CD4-positive, alpha-beta T cell (primary cell): ENCODE results near the gene REEP1. TPM values are rescaled to one million over a fixed set of nuclear protein-coding genes. Genes with fewer than 3 reads are reported as not detected.

Experiments
- ATAC-seq: fragments of 200-7000 bp; cut with Tn5 transposase; one replicate; pipeline ENCODE4 v1.10.0; 2022; ENCODE audit warnings: mild to moderate bottlenecking; ENCODE audit not compliant: poor library complexity
- CTCF ChIA-PET: fragments of 350-600 bp; sonication (Branson Sonifier 250); formaldehyde crosslinking; loops from one replicate; lab custom pipeline; 2021; ENCODE audit warnings: antibody characterized with exemption, inconsistent platforms; lab: Charles Lee
- POLR2A ChIA-PET: fragments of 350-600 bp; sonication (Branson Sonifier 250); formaldehyde crosslinking; loops from one replicate; lab custom pipeline; 2021; ENCODE audit warnings: antibody characterized with exemption, inconsistent platforms; lab: Charles Lee
- DNase-seq, 14 experiments: peaks; one replicate each; pipeline ENCODE4 v3.0.0-alpha.2; 2013 to 2020; ENCODE audit warnings: mixed read lengths in 2 of 14
- H3K27ac ChIP-seq, 2 donors: one replicate each; pipeline versions ENCODE4 v1.5.1 to v1.7.0; 2013; ENCODE audit warnings: low read length in 2 of 2, low read depth in 1 of 2, mild to moderate bottlenecking in 1 of 2
- H3K27me3 ChIP-seq, 2 experiments: 1 replicate in 1 of 2; 2 replicates in 1 of 2; pipeline versions ENCODE4 v1.6.1 to v1.7.0; 2013; ENCODE audit warnings: low read length in 2 of 2, control low read depth in 1 of 2, mild to moderate bottlenecking in 1 of 2, moderate library complexity in 1 of 2; ENCODE audit not compliant: insufficient read depth in 2 of 2, control insufficient read depth in 1 of 2
- H3K36me3 ChIP-seq: one replicate; pipeline ENCODE4 v1.6.1; 2013; ENCODE audit warnings: low read length, control low read depth; ENCODE audit not compliant: insufficient read depth
- H3K4me1 ChIP-seq: one replicate; pipeline ENCODE4 v1.6.1; 2013; ENCODE audit warnings: low read length, control low read depth; ENCODE audit not compliant: insufficient read depth
- H3K4me3 ChIP-seq: one replicate; pipeline ENCODE4 v1.5.1; 2013; ENCODE audit warnings: mild to moderate bottlenecking, low read length, moderate library complexity
- H3K9me3 ChIP-seq, 2 experiments: 1 replicate in 1 of 2; 2 replicates in 1 of 2; pipeline versions ENCODE4 v1.6.1 to v1.7.0; 2013; ENCODE audit warnings: low read length in 2 of 2, mild to moderate bottlenecking in 2 of 2, control low read depth in 1 of 2, moderate library complexity in 1 of 2; ENCODE audit not compliant: control insufficient read depth in 1 of 2, insufficient read depth in 1 of 2
- H3K27ac Mint-ChIP-seq: one replicate; pipeline ENCODE4 v1.8.0; 2020; ENCODE audit warnings: mixed read lengths
- H3K27me3 Mint-ChIP-seq: one replicate; pipeline ENCODE4 v1.8.0; 2021; ENCODE audit warnings: mixed read lengths
- H3K36me3 Mint-ChIP-seq: one replicate; pipeline ENCODE4 v1.8.0; 2021; ENCODE audit warnings: low read depth, mixed read lengths
- H3K4me1 Mint-ChIP-seq: one replicate; pipeline ENCODE4 v1.8.0; 2021; ENCODE audit warnings: low read depth, mixed read lengths
- H3K4me3 Mint-ChIP-seq: one replicate; pipeline ENCODE4 v1.8.0; 2020; ENCODE audit warnings: mild to moderate bottlenecking, mixed read lengths
- H3K9me3 Mint-ChIP-seq: one replicate; pipeline ENCODE4 v1.8.0; 2020; ENCODE audit warnings: mixed read lengths
- intact Hi-C, 2 experiments: fragments of 100-400 bp; cut with DNase I in 1 of 2; cut with micrococcal nuclease in 1 of 2; formaldehyde crosslinking; loops; one replicate each; pipeline versions ENCODE4 v1.15.1 to v1.9.0; 2023 to 2025; cut with DNase I, micrococcal nuclease
- total RNA-seq, 174 experiments: library from RNA in 2 of 174; stranded (reverse) in 2 of 174; gene quantifications; one replicate each; pipeline ENCODE4 v1.2.3 and lab custom pipeline; 2021 to 2026
- TF ChIP-seq, protein P1 (sequence below): fragments of 200-600 bp; IDR thresholded peaks from one replicate; pipeline ENCODE4 v1.8.0; 2022; ENCODE audit warnings: antibody characterized with exemption, mild to moderate bottlenecking

Gene REEP1
- total RNA-seq, 2 experiments from 2014 or later: not detected

DNA sequence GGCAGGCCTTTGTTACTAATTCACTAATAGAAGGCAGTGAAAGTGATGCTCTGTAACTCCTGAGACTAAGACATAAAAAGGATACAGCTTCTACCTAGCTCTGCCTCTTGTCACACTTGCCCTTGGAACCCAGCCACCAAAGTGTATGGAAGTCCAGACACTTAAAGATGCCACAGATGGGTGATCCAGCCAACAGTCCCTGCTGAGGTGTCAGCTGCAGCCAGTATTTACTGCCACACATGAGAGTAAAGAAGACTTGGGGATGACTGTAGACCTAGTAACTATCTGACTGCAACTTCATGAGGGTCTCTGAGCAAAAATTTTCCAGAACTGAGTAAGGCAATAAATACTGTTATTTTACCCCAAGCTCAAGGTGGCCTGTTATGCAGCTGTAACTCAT, 151.0 kb downstream of the REEP1 start:
- H3K4me1 Mint-ChIP-seq: peaks cover 80% of the 10 kb centered on the region
- POLR2A ChIA-PET: interaction anchor here (1.2 to 3.7 kb wide), 5 partner anchors 8 to 255 kb away, joined by 5 to 36 read pairs (median 21); partner anchors contain the start of genes IMMT, KDM3A, MRPL35 and POLR1A
- peak overlapping the region; percentile 95 for H3K27ac Mint-ChIP-seq
- Histone ChIP-seq H3K9me3 (no peaks in the 10 kb centered on the region), H3K4me3 (no peak overlapping the region), H3K27me3 (no peaks in the 10 kb centered on the region), H3K36me3 (peaks cover 17% of the 10 kb centered on the region), H3K27ac (peak overlapping the region; percentile 42 to 65), H3K4me1 (peaks cover 67% of the 10 kb centered on the region)
- peak in 1 of 14 experiments; percentile 25 for DNase-seq
- H3K36me3 Mint-ChIP-seq: peaks cover 41% of the 10 kb centered on the region
- TF ChIP-seq, protein P1, sequence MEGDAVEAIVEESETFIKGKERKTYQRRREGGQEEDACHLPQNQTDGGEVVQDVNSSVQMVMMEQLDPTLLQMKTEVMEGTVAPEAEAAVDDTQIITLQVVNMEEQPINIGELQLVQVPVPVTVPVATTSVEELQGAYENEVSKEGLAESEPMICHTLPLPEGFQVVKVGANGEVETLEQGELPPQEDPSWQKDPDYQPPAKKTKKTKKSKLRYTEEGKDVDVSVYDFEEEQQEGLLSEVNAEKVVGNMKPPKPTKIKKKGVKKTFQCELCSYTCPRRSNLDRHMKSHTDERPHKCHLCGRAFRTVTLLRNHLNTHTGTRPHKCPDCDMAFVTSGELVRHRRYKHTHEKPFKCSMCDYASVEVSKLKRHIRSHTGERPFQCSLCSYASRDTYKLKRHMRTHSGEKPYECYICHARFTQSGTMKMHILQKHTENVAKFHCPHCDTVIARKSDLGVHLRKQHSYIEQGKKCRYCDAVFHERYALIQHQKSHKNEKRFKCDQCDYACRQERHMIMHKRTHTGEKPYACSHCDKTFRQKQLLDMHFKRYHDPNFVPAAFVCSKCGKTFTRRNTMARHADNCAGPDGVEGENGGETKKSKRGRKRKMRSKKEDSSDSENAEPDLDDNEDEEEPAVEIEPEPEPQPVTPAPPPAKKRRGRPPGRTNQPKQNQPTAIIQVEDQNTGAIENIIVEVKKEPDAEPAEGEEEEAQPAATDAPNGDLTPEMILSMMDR: no peak
- no peak for ATAC-seq
- peak overlapping the region; percentile 75 for H3K4me3 Mint-ChIP-seq
- H3K9me3 Mint-ChIP-seq: no peaks in the 10 kb centered on the region
- no peaks in the 10 kb centered on the region for H3K27me3 Mint-ChIP-seq
- CTCF ChIA-PET: interaction anchor here (1.3 to 2.4 kb wide), 2 partner anchors 8 to 16 kb away, joined by 3 to 14 read pairs; partner anchors contain the start of gene IMMT
- intact Hi-C loops: no loop called here

DNA sequence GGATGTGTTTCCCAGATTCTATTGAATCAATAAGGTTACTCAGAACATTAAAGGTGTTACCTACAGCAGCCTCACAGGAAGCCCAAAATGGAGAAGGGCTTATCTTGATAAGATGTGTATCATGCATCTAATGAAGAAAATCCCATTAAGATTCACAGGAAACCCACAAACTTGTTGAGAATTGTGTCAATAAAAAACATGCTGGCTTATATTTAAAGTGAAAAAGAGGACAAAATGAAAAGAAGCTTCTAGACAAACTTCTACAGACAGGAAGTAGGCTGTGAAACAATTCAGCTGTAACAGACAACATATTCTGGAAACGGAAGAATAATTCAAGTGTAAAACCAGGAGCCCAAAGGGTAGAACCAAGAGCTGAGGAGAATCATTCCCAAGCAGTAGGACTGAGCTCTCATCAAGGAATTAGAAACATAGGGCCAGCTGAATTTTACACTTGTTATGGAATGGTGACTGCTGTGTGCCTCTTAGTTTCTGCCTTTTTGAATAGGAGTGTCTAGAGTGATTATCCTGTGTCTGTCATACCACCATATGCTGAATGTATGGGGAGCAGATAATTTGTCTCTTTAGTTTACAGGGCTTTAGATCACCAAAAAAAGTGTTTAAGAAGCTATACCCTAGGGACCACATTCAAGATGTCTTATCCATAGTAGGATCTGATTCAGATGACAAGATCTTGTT, 151.8 kb downstream of the REEP1 start:
- Histone ChIP-seq H3K4me1 (peaks cover 60% of the 10 kb centered on the region), H3K27me3 (no peaks in the 10 kb centered on the region), H3K27ac (peak overlapping the region; percentile 42 to 65), H3K36me3 (peaks cover 23% of the 10 kb centered on the region), H3K9me3 (no peaks in the 10 kb centered on the region), H3K4me3 (peak overlapping the region; percentile 15)
- intact Hi-C loops: no loop called here
- H3K4me1 Mint-ChIP-seq: peaks cover 73% of the 10 kb centered on the region
- TF ChIP-seq, protein P1: no peak
- CTCF ChIA-PET: interaction anchor here (1.3 to 2.4 kb wide), 2 partner anchors 9 to 16 kb away, joined by 3 to 14 read pairs; partner anchors contain the start of gene IMMT
- peak in 4 of 14 experiments; percentile 23 to 75 (median 68) for DNase-seq
- peaks cover 38% of the 10 kb centered on the region for H3K36me3 Mint-ChIP-seq
- no peaks in the 10 kb centered on the region for H3K27me3 Mint-ChIP-seq
- POLR2A ChIA-PET: interaction anchor here (0.7 to 3.7 kb wide), 9 partner anchors 9 to 858 kb away, joined by 3 to 36 read pairs (median 6); partner anchors contain the start of genes IMMT, KDM3A, MRPL35 and POLR1A
- H3K27ac Mint-ChIP-seq: peak overlapping the region; percentile 95
- peak overlapping the region; percentile 75 for H3K4me3 Mint-ChIP-seq
- H3K9me3 Mint-ChIP-seq: no peaks in the 10 kb centered on the region
- peak; percentile 73 for ATAC-seq

DNA sequence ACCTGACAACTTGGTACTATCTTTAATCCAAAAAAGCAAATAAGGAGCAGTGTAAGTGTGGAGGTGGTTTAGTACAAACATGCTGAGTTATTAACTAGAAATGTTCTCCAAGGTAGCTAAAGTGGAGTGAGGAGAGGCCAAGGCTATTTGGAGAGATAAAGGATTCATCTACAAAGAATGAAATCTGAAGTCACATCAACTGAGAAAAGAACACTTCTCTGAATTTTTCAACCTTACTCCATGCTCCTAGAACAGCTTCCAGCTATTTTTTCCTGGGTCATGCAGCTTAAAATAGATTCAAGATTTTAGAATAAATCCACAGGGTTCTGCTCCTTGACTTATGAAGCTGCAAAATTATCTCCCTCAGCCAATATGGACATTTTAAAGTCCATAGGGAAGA, 160.8 kb downstream of the REEP1 start:
- CTCF ChIA-PET: interaction anchor here (1.1 kb wide), 1 partner anchor 10 kb away, joined by 3 read pairs; no protein-coding TSS in a partner anchor
- no peaks in the 10 kb centered on the region for H3K9me3 ChIP-seq
- no peaks in the 10 kb centered on the region for H3K27me3 ChIP-seq
- no peak overlapping the region for H3K4me3 Mint-ChIP-seq
- peaks cover 72% of the 10 kb centered on the region for H3K36me3 ChIP-seq
- intact Hi-C loops: no loop called here
- ATAC-seq (no peak), DNase-seq (no peak)
- H3K4me1 ChIP-seq: no peaks in the 10 kb centered on the region
- H3K36me3 Mint-ChIP-seq: peaks cover 87% of the 10 kb centered on the region
- H3K27ac ChIP-seq: no peak overlapping the region
- H3K9me3 Mint-ChIP-seq: no peaks in the 10 kb centered on the region
- TF ChIP-seq, protein P1: no peak
- peaks cover 32% of the 10 kb centered on the region for H3K4me1 Mint-ChIP-seq
- H3K27me3 Mint-ChIP-seq: no peaks in the 10 kb centered on the region
- no peak overlapping the region for H3K4me3 ChIP-seq
- H3K27ac Mint-ChIP-seq: no peak overlapping the region
- POLR2A ChIA-PET: interaction anchor here (0.7 to 1.3 kb wide), 2 partner anchors 8 to 9 kb away, joined by 3 to 5 read pairs; no protein-coding TSS in a partner anchor
